ENCODE measurements around the gene SDK1. TPM values are rescaled to one million over a fixed set of nuclear protein-coding genes. Genes with fewer than 3 reads are reported as not detected.
"Not testable (repeated sequence)": the region's sequence is repeated elsewhere in the genome, so short reads cannot be mapped to it uniquely, and the experiment has no call there.

SDK1 gene
- total and polyA plus RNA-seq, 2 donors: 9.8 to 15.1 TPM

- Histone ChIP-seq H3K27ac (ENCODE audit: low read depth) (no peak overlapping the region), H3K36me3 (ENCODE audit: insufficient read depth) (no peaks in the 10 kb centered on the region), H3K4me3 (ENCODE audit: low read depth, low read length) (no peak overlapping the region), H3K4me1 (ENCODE audit: insufficient read depth) (no peaks in the 10 kb centered on the region)
- 84% methylated on average over 9 of the region's 9 CpGs for WGBS
- DNase-seq (ENCODE audit: extremely low spot score): no peak
Observed at GRCh38 chr7:3574386-3574785, 273.3 kb downstream of the SDK1 start.

- no peak for DNase-seq (ENCODE audit: extremely low spot score)
- Histone ChIP-seq H3K4me3 (ENCODE audit: low read depth, low read length) (no peak overlapping the region), H3K36me3 (ENCODE audit: insufficient read depth) (no peaks in the 10 kb centered on the region), H3K4me1 (ENCODE audit: insufficient read depth) (no peaks in the 10 kb centered on the region), H3K27ac (ENCODE audit: low read depth) (no peak overlapping the region)
- 90% methylated on average over 7 of the region's 7 CpGs for WGBS
Observed at GRCh38 chr7:3575753-3576531, 274.9 kb downstream of the SDK1 start.

GRCh38 chr7:3578399-3578798 is 277.3 kb downstream of the SDK1 start:
- Histone ChIP-seq H3K4me3 (ENCODE audit: low read depth, low read length) (no peak overlapping the region), H3K27ac (ENCODE audit: low read depth) (no peak overlapping the region), H3K36me3 (ENCODE audit: insufficient read depth) (no peaks in the 10 kb centered on the region), H3K4me1 (ENCODE audit: insufficient read depth) (peaks cover 1% of the 10 kb centered on the region)
- 93% methylated on average over 6 of the region's 6 CpGs for WGBS
- no peak for DNase-seq (ENCODE audit: extremely low spot score)

- Histone ChIP-seq H3K4me1 (ENCODE audit: insufficient read depth) (peaks cover 3% of the 10 kb centered on the region), H3K4me3 (ENCODE audit: low read depth, low read length) (no peak overlapping the region), H3K27ac (ENCODE audit: low read depth) (no peak overlapping the region), H3K36me3 (ENCODE audit: insufficient read depth) (no peaks in the 10 kb centered on the region)
- 90% methylated on average over 1 of the region's 1 CpG for WGBS
- DNase-seq (ENCODE audit: extremely low spot score): no peak
Observed at GRCh38 chr7:3579638-3580219, 278.7 kb downstream of the SDK1 start.

GRCh38 chr7:3582145-3582544 is 281.1 kb downstream of the SDK1 start:
- not testable (repeated sequence) for H3K4me1 ChIP-seq (ENCODE audit: insufficient read depth); DNase-seq (ENCODE audit: extremely low spot score); H3K27ac ChIP-seq (ENCODE audit: low read depth); H3K4me3 ChIP-seq (ENCODE audit: low read depth, low read length); H3K36me3 ChIP-seq (ENCODE audit: insufficient read depth)

GRCh38 chr7:3585826-3586225 is 284.8 kb downstream of the SDK1 start:
- peaks cover 3% of the 10 kb centered on the region for H3K4me1 ChIP-seq (ENCODE audit: insufficient read depth)
- no peak overlapping the region for H3K4me3 ChIP-seq (ENCODE audit: low read depth, low read length)
- no peaks in the 10 kb centered on the region for H3K36me3 ChIP-seq (ENCODE audit: insufficient read depth)
- H3K27ac ChIP-seq (ENCODE audit: low read depth): no peak overlapping the region
- WGBS: 89% methylated on average over 4 of the region's 4 CpGs
- no peak for DNase-seq (ENCODE audit: extremely low spot score)

GRCh38 chr7:3588341-3588740 is 287.3 kb downstream of the SDK1 start:
- WGBS: 37% methylated on average over 3 of the region's 3 CpGs

GRCh38 chr7:3589752-3590151 is 288.7 kb downstream of the SDK1 start:
- 73% methylated on average over 2 of the region's 2 CpGs for WGBS

More at GRCh38 chr7:3588341-3588740, 287.3 kb downstream of the SDK1 start:
- Histone ChIP-seq H3K4me3 (ENCODE audit: low read depth, low read length) (no peak overlapping the region), H3K27ac (ENCODE audit: low read depth) (no peak overlapping the region), H3K36me3 (ENCODE audit: insufficient read depth) (no peaks in the 10 kb centered on the region), H3K4me1 (ENCODE audit: insufficient read depth) (peaks cover 4% of the 10 kb centered on the region)
- no peak for DNase-seq (ENCODE audit: extremely low spot score)

GRCh38 chr7:3591219-3591618 is 290.2 kb downstream of the SDK1 start:
- WGBS: 83% methylated on average over 4 of the region's 4 CpGs
- Histone ChIP-seq H3K4me3 (ENCODE audit: low read depth, low read length) (no peak overlapping the region), H3K4me1 (ENCODE audit: insufficient read depth) (peaks cover 2% of the 10 kb centered on the region), H3K36me3 (ENCODE audit: insufficient read depth) (no peaks in the 10 kb centered on the region), H3K27ac (ENCODE audit: low read depth) (no peak overlapping the region)
- no peak for DNase-seq (ENCODE audit: extremely low spot score)

More at GRCh38 chr7:3589752-3590151, 288.7 kb downstream of the SDK1 start:
- no peak overlapping the region for H3K4me3 ChIP-seq (ENCODE audit: low read depth, low read length)
- H3K4me1 ChIP-seq (ENCODE audit: insufficient read depth): peaks cover 2% of the 10 kb centered on the region
- DNase-seq (ENCODE audit: extremely low spot score): no peak
- H3K27ac ChIP-seq (ENCODE audit: low read depth): no peak overlapping the region
- no peaks in the 10 kb centered on the region for H3K36me3 ChIP-seq (ENCODE audit: insufficient read depth)

- WGBS: 77% methylated on average over 4 of the region's 4 CpGs
- Histone ChIP-seq H3K4me1 (ENCODE audit: insufficient read depth) (peaks cover 2% of the 10 kb centered on the region), H3K36me3 (ENCODE audit: insufficient read depth) (no peaks in the 10 kb centered on the region), H3K27ac (ENCODE audit: low read depth) (no peak overlapping the region), H3K4me3 (ENCODE audit: low read depth, low read length) (no peak overlapping the region)
- no peak for DNase-seq (ENCODE audit: extremely low spot score)
Observed at GRCh38 chr7:3591944-3592343, 290.9 kb downstream of the SDK1 start.

- H3K4me3 ChIP-seq (ENCODE audit: low read depth, low read length): no peak overlapping the region
- H3K36me3 ChIP-seq (ENCODE audit: insufficient read depth): no peaks in the 10 kb centered on the region
- peaks cover 2% of the 10 kb centered on the region for H3K4me1 ChIP-seq (ENCODE audit: insufficient read depth)
- H3K27ac ChIP-seq (ENCODE audit: low read depth): no peak overlapping the region
- no peak for DNase-seq (ENCODE audit: extremely low spot score)
- WGBS: 41% methylated on average over 11 of the region's 11 CpGs
Observed at GRCh38 chr7:3592401-3593134, 291.5 kb downstream of the SDK1 start.

GRCh38 chr7:3594901-3595300 is 293.8 kb downstream of the SDK1 start:
- Histone ChIP-seq H3K27ac (ENCODE audit: low read depth) (no peak overlapping the region), H3K36me3 (ENCODE audit: insufficient read depth) (no peaks in the 10 kb centered on the region), H3K4me3 (ENCODE audit: low read depth, low read length) (no peak overlapping the region), H3K4me1 (ENCODE audit: insufficient read depth) (peaks cover 2% of the 10 kb centered on the region)
- WGBS: 96% methylated on average over 4 of the region's 4 CpGs
- no peak for DNase-seq (ENCODE audit: extremely low spot score)

- 73% methylated on average over 7 of the region's 7 CpGs for WGBS
- H3K36me3 ChIP-seq (ENCODE audit: insufficient read depth): no peaks in the 10 kb centered on the region
- no peaks in the 10 kb centered on the region for H3K4me1 ChIP-seq (ENCODE audit: insufficient read depth)
- no peak for DNase-seq (ENCODE audit: extremely low spot score)
- H3K4me3 ChIP-seq (ENCODE audit: low read depth, low read length): no peak overlapping the region
- H3K27ac ChIP-seq (ENCODE audit: low read depth): no peak overlapping the region
Observed at GRCh38 chr7:3598854-3599253, 297.8 kb downstream of the SDK1 start.

- no peak overlapping the region for H3K4me3 ChIP-seq (ENCODE audit: low read depth, low read length)
- H3K27ac ChIP-seq (ENCODE audit: low read depth): no peak overlapping the region
- H3K36me3 ChIP-seq (ENCODE audit: insufficient read depth): no peaks in the 10 kb centered on the region
- DNase-seq (ENCODE audit: extremely low spot score): no peak
- WGBS: 48% methylated on average over 2 of the region's 2 CpGs
- no peaks in the 10 kb centered on the region for H3K4me1 ChIP-seq (ENCODE audit: insufficient read depth)
Observed at GRCh38 chr7:3605222-3605621, 304.2 kb downstream of the SDK1 start.
